ENCODE results near the gene ABCC4.

Gene ABCC4

GRCh38 chr13:94984958-94985357 is 316.3 kb downstream of the ABCC4 start:
- DNase-seq = no peak

GRCh38 chr13:94978516-94978915 is 322.7 kb downstream of the ABCC4 start:
- DNase-seq = no peak

GRCh38 chr13:94974015-94974951 is 327.0 kb downstream of the ABCC4 start:
- no peak for DNase-seq

GRCh38 chr13:94972262-94972661 is 329.0 kb downstream of the ABCC4 start:
- no peak for DNase-seq
